Fibroblast of peridontal ligament (primary cell): ENCODE data around the gene STAG1.
"Not testable (repeated sequence)": the region's sequence is repeated elsewhere in the genome, so short reads cannot be mapped to it uniquely, and the experiment has no call there.

Source experiments
- DNase-seq: peaks from one replicate; pipeline ENCODE4 v3.0.0-alpha.2; 2010; ENCODE audit errors: extremely low read depth

The STAG1 gene

DNA sequence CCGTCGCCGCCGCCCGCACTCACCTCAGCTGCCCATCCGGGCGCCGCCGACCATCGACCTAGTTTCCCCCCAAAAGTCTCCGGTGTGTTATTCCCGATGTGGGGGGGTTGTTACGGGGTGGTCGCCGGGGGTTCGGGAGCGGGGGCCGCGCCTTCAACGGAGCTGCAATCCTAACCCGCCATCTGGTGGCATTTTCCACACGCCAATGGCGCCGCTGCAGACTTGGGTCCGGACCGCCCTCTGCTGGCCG lies at the start of gene STAG1:
STAG1 (minus strand) TSS at position 207 of the 250 bp plus-strand sequence. CDS start 121,480 bp downstream, outside the sequence.
- no peak for DNase-seq

DNA sequence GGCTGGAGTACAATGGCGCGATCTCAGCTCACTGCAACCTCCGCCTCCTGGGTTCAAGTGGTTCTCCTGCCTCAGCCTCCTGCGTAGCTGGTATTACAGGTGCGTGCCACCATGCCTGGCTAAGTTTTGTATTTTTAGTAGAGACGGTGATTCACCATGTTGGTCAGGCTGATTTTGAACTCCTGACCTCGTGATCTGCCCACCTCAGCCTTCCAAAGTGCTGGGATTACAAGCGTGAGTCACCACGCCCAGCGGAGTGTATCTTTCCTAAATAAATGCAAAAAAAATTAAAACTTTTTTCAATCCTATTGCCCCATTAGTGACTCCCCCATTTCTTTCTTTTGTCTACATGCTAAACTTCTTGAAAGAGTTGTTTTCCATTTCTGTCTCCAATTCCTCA lies 49.0 kb upstream of the STAG1 start:
- not testable (repeated sequence) for DNase-seq

DNA sequence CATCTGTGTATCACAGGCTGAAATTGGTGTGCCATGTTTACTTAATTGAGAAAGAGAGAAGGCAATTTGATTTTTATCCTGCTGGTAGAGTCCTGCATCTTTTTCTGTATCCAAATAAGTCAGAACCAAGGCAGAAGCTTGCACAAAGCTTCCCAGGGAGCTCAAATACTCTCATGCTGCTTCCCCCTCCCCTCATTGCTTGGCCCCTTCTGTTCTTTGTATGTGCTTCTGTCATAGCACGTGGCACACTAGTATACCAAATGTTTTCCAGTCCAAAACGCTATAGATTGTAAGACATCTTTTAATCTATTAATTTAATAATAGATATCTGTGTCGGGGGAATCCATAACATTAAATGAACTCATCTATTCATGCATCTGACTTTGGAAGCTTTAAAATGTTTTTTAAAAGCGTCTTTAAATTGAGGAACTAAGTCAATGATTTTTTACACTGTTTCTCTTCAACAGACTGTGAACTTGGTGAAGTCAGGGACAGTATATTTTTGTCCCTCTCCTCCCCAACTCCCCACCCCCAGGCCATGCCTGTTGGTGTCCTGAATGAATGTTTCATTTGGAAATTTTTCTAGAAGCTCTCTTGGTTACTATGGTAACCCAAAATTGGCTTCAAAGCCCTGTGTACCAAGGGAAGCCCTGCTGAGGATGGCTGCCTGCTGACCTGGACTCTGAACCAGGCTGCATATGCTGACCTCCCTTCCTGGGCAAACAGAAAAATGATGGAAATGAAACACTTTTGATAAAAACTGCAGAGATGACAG lies 40.6 kb upstream of the STAG1 start:
- DNase-seq: no peak

- DNase-seq: no peak
These were observed 38.6 kb upstream of the STAG1 start for GRCh38 chr3:136790786-136791185.

- DNase-seq: no peak
These were observed 37.8 kb upstream of the STAG1 start for GRCh38 chr3:136789976-136790375.

GRCh38 chr3:136788154-136788553 lies 36.0 kb upstream of the STAG1 start:
- no peak for DNase-seq

- DNase-seq: peak; percentile 77
These were observed 35.2 kb upstream of the STAG1 start for GRCh38 chr3:136787349-136787748.

DNA sequence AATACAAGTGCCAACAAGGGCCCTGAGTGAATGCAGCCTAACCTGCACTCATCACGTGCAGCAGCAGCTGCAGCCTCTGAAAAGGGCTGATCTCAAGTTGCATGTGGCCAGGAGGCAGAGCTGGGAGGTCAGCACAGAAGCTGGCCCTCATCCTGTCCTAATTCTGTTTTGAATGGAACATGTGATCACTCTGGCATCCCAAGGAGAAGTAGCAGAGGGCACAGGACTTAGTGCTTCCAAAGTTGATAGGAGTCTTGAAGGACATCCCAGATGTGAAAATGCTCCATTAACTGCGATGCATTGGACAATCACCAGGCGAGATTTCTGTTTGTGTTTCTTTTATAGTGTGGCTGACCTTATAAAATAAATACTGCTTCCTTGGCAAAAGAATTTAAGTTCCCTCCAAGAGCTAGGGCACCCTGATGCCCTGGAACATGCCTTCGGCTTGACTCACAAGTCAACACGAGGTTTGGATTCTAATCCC lies 31.6 kb upstream of the STAG1 start:
- peak; percentile 46 for DNase-seq

DNA sequence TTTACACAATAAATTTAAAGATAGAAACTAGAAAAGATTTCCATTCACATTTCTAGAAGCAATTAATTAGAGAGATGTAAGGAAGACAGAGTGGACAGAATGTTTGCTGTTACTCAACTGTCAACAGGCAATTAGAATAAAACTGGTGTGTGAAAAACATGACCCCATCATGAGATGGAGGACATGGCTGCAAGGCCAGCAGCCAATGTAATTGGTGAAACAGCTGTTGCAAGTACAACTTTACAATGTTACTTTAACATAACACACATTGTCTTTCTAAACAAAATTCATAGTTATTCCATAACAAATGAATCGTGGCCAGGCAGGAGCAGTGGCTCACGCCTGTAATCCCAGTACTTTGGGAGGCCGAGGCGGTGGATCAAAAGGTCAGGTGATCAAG lies 28.6 kb upstream of the STAG1 start:
- DNase-seq: no peak

- peak; percentile 30 for DNase-seq
These were observed 26.7 kb upstream of the STAG1 start for GRCh38 chr3:136778865-136779264.

DNA sequence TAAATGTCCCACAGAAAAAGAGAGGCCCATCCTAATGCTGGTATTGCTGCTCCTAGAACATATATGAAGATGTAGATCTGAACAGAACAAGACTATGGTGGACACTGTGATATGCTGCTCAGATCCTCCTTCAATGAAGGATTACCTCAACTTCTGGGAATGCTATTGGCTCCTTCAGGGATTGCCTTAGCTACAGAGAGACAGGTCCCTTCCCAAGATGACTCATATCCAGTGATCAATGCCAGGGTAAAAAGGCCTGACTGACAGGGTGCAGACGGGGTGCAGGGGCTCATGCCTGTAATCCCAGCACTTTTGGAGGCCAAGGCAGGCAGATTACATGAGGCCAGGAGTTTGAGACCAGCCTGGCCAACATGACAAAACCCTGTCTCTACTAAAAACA lies 20.5 kb upstream of the STAG1 start:
- DNase-seq: peak; percentile 52

GRCh38 chr3:136758160-136759102 lies 6.3 kb upstream of the STAG1 start:
- DNase-seq: peak; percentile 45

- no peak for DNase-seq
These were observed 3.0 kb upstream of the STAG1 start for GRCh38 chr3:136755192-136755591.

- peak; percentile 28 for DNase-seq
These were observed 1.3 kb upstream of the STAG1 start for GRCh38 chr3:136753326-136753939.

- peak; percentile 97 for DNase-seq
These were observed 496 bp upstream of the STAG1 start for GRCh38 chr3:136752422-136753325.

DNA sequence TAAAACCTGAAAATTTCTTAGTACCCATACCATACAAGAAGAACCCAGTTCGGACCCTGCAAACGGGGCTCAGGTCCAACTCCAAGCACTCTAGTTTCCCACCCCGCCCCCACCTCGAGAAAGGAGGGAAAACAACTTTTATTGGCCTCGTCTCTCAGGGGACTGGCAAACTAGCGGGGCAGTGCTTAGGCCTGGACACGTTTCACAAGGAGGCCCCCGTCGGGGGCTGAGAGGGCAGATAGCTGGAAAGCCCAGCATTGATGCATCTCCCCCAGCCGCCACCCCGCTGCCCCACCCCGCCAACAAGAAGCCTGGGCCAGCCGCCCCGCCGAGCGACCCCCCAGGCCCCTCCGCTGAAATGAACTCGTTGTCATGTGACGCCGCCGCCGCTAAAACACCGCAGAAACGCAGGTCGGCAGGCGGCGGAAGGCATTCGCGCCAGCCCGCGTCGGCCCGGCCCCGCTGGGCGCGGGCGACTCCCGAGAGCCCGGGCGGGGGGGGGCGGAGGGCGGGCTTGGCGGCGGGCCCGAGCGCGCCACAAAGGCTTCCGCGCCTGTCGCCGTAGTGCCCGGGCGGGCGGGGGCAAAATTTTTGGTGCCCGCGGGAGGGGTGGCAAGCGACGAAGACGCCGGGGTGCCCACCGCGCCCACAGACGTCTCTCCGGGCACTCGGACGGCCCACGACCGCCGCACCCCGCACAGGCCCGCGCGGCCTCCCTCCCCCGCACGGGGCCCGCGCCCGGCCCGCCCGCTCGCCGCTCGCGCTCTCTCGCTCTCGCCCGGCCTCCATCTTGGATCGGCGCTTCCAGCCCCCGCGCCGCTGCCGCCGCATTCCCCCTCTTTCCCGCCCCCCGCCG lies 634 bp downstream of the STAG1 start:
- DNase-seq: peak; percentile 78

DNA sequence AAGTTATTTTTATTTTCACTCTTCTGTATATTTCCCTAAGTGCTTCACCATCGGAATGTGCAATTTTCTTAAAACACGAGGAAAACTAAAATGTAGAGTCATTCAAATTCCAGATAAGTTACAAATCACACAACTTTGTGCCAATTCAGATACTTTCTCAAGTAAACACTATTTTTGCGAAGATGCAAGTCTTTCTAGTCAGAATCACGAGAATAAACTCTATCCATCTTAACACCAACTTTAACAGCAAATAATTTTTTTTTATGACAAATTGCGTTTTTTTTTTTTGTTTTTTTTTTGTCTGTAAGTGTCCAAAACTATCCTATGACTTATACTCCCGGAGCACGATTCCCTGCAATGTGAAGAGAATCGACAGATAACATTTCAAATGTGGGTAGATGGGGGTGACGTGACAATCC lies 1.3 kb downstream of the STAG1 start:
- DNase-seq: peak; percentile 94

GRCh38 chr3:136750209-136750896 lies 1.8 kb downstream of the STAG1 start:
- peak; percentile 45 for DNase-seq

GRCh38 chr3:136749602-136750001 lies 2.6 kb downstream of the STAG1 start:
- peak; percentile 23 for DNase-seq

DNA sequence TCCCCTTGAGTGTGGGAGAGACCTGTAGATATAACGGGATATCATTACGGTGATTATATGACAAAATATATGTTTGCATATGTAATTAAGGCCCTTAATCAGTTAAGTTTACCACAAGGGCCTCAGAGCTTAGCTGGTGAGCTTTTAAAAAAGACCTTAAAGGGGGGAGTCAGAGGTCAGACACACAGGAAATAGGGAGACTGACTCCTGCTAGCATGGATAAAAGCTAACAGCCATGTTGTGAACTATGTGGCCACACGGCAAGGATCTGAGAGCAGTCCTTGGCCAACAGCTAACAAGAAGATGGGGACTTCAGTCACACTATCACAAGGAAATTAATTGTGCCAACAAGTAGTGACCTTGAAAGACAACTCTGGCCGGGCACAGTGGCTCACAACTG lies 3.1 kb downstream of the STAG1 start:
- DNase-seq: no peak
